NCI-H2227 (cell line): ENCODE results near the gene ABHD12B.
"Not testable (repeated sequence)": the region's sequence is repeated elsewhere in the genome, so short reads cannot be mapped to it uniquely, and the experiment has no call there.

Experiments used
- DNase-seq: peaks from one replicate; lab custom pipeline; 2025; ENCODE audit not compliant: unreplicated experiment; lab: John Stamatoyannopoulos, UW

ABHD12B gene

DNA sequence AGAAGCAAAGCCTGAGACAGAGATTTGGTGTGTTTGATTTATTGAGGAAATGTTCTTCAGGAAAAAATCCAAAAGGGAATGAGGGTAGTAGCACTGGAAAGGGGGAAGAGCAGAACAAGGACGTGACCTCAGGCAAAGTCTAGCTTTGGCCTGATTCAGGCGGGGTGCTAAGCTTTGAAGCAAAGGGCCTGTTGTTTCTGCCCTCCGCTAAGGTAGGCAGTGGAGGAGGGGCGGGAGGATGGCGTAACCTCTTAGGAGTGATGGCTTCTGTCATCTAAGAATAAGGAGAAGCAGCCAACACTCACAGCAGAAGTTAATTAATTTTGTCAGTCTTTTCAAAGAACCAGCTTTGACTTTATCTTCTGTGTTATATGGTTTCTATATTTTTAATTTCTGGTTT is 20.4 kb downstream of the ABHD12B start:
- DNase-seq = no peak

DNA sequence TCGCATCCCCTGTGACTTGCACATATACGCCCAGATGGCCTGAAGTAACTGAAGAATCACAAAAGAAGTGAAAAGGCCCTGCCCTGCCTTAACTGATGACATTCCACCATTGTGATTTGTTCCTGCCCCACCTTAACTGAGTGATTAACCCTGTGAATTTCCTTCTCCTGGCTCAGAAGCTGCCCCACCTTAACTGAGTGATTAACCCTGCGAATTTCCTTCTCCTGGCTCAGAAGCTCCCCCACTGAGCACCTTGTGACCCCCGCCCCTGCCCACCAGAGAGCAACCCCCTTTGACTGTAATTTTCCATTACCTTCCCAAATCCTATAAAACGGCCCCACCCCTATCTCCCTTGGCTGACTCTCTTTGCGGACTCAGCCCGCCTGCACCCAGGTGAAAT is 24.6 kb downstream of the ABHD12B start:
- DNase-seq = not testable (repeated sequence)

GRCh38 chr14:50897005-50897404 is 25.2 kb downstream of the ABHD12B start:
- not testable (repeated sequence) for DNase-seq

- no peak for DNase-seq
These were observed 25.9 kb downstream of the ABHD12B start for GRCh38 chr14:50897658-50898175.

- no peak for DNase-seq
These were observed 29.5 kb downstream of the ABHD12B start for GRCh38 chr14:50901361-50901760.

DNA sequence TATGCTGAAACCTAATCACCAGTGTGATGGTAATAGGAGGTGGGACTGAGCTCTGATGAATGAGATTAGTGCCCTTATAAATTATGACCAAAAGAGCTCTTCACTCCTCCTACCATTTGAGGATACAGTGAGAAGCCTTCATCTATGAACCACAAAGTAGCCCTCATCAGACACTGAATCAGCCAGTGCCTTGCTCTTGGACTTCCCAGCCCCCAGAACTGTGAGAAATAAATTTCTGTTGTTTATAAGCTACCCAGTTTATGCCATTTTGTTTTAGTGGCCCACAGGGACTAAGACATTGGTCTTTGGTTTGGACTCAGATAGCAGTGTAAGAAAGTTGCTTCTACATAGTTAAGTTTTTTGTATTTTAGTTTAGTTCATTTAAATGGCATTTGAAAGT is 32.9 kb downstream of the ABHD12B start:
- no peak for DNase-seq

GRCh38 chr14:50906326-50907065 is 34.6 kb downstream of the ABHD12B start:
- no peak for DNase-seq

- no peak for DNase-seq
These were observed 38.9 kb downstream of the ABHD12B start for GRCh38 chr14:50910495-50911420.

GRCh38 chr14:50917449-50917848 is 45.6 kb downstream of the ABHD12B start:
- DNase-seq = no peak

GRCh38 chr14:50919524-50919923 is 47.7 kb downstream of the ABHD12B start:
- DNase-seq = not testable (repeated sequence)

- DNase-seq = no peak
These were observed 48.8 kb downstream of the ABHD12B start for GRCh38 chr14:50920482-50921230.

- DNase-seq = no peak
These were observed 51.0 kb downstream of the ABHD12B start for GRCh38 chr14:50922803-50923202.

DNA sequence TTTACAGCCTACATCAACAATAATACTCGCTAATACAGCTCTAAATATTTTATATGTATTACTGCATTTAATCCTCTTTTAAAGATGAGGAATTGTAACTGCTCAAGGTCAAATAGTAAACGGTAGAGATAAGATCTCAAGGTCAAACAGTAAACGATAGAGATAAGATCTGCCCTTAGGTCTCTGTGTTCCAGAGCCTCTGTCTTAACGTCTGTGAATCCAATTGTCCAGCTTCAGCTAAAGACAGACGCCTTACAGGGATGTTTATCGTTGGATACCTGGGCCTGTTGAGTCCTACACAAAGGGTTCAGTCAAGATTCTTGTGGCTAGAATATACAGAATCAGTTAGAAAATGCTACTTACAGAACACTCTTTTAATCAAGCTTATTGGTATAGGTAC is 52.4 kb downstream of the ABHD12B start:
- DNase-seq = no peak

- DNase-seq = no peak
These were observed 53.0 kb downstream of the ABHD12B start for GRCh38 chr14:50924843-50925242.

GRCh38 chr14:50926851-50927386 is 55.1 kb downstream of the ABHD12B start:
- no peak for DNase-seq

DNA sequence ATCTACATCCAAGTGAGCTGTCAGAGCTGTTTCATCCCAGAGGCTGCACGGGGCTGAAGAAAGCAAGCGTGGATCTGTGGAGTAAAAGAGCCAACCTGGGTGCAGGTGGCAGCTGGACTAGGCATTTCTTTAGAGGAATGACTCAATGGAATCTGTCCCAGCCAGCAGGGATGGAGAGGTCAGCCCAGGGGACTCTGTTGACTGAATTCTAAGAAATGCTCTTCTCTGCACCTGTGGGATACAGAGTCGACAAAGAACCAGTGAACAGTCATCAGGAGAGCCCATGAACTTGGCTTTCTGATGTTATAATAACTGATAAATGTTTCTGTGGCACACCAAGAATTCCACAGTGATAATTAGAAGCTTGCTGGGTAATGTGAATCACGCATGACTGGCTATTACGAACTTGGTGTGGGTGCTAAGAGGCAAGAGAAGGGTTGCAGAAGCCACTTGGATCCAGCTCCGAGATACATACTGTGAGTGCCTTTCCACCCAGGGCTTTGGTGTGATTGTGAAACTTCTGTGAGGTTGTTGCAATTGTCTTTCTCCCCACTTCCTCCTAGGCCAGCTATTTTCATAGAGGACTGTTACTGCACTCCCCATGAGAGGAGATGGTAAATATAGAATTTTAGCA is 56.3 kb downstream of the ABHD12B start:
- no peak for DNase-seq

- DNase-seq = no peak
These were observed 57.7 kb downstream of the ABHD12B start for GRCh38 chr14:50929506-50929905.

- DNase-seq = no peak
These were observed 59.7 kb downstream of the ABHD12B start for GRCh38 chr14:50931559-50931958.

GRCh38 chr14:50932156-50932555 is 60.3 kb downstream of the ABHD12B start:
- no peak for DNase-seq
